Left hindlimb (tissue), 1 donor: ENCODE measurements around the gene ENTR1.
"Not testable (repeated sequence)": the region's sequence is repeated elsewhere in the genome, so short reads cannot be mapped to it uniquely, and the experiment has no call there.

Experiments used
- DNase-seq: peaks from one replicate; pipeline ENCODE4 v3.0.0-alpha.2; 2018

Gene ENTR1

GRCh38 chr9:136416914-136417313 lies 6.5 kb upstream of the ENTR1 start:
- DNase-seq: no peak

- no peak for DNase-seq
These were observed 6.0 kb upstream of the ENTR1 start for GRCh38 chr9:136416427-136416826.

- no peak for DNase-seq
These were observed 2.5 kb upstream of the ENTR1 start for GRCh38 chr9:136412962-136413361.

- no peak for DNase-seq
These were observed 964 bp upstream of the ENTR1 start for GRCh38 chr9:136411378-136411777.

- DNase-seq: no peak
These were observed 608 bp downstream of the ENTR1 start for GRCh38 chr9:136409557-136410455.

GRCh38 chr9:136407911-136408310 lies 2.5 kb downstream of the ENTR1 start:
- no peak for DNase-seq

- not testable (repeated sequence) for DNase-seq
These were observed 3.4 kb downstream of the ENTR1 start for GRCh38 chr9:136407061-136407460.

- not testable (repeated sequence) for DNase-seq
These were observed 4.5 kb downstream of the ENTR1 start for GRCh38 chr9:136405904-136406303.

GRCh38 chr9:136405481-136405880 lies 4.9 kb downstream of the ENTR1 start:
- DNase-seq: no peak

- DNase-seq: no peak
These were observed 5.6 kb downstream of the ENTR1 start for GRCh38 chr9:136404801-136405136.

GRCh38 chr9:136403915-136404800 lies 6.3 kb downstream of the ENTR1 start:
- no peak for DNase-seq

GRCh38 chr9:136403538-136403914 lies 6.9 kb downstream of the ENTR1 start:
- DNase-seq: no peak

- DNase-seq: no peak
These were observed 8.3 kb downstream of the ENTR1 start for GRCh38 chr9:136402067-136402466.

- DNase-seq: no peak
These were observed 9.1 kb downstream of the ENTR1 start for GRCh38 chr9:136401173-136401922.

- peak; percentile 91 for DNase-seq
These were observed 10.2 kb downstream of the ENTR1 start, which contains the start of gene SNAPC4 for GRCh38 chr9:136400038-136400834. Gene SNAPC4, minus strand, starts transcription at chr9:136400170. Its CDS starts 1,742 bp downstream, at chr9:136398428.

- peak; percentile 27 for DNase-seq
These were observed 11.0 kb downstream of the ENTR1 start for GRCh38 chr9:136399176-136400037.

GRCh38 chr9:136398286-136398685 lies 12.1 kb downstream of the ENTR1 start:
- no peak for DNase-seq

- DNase-seq: no peak
These were observed 12.8 kb downstream of the ENTR1 start for GRCh38 chr9:136397643-136398042.

- DNase-seq: no peak
These were observed 14.2 kb downstream of the ENTR1 start for GRCh38 chr9:136396219-136396515.

- DNase-seq: no peak
These were observed 14.8 kb downstream of the ENTR1 start for GRCh38 chr9:136395345-136396218.
